ENCODE data around the gene HIPK2. TPM values are rescaled to one million over a fixed set of nuclear protein-coding genes. Genes with fewer than 3 reads are reported as not detected.
A peak's percentile ranks its signal among the peaks of the same experiment; 100 is the strongest.

HIPK2 gene
- total RNA-seq (2013): 9.3 TPM
- 10 to 100 TPM in 1 of 3 donors, 1 to 10 TPM in 2; 1.6 to 12.1 (median 3.0) TPM for polyA plus RNA-seq
- polyA minus RNA-seq: 11.8 and 22.7 TPM in 2 replicates
- total RNA-seq: 45.9 to 482 (median 69.1) reads per million in 11 experiments

- peaks cover 19 to 22% (median 21%) of the 10 kb centered on the region in 3 donors for H3K27me3 Mint-ChIP-seq (ENCODE audit: low read depth in 3 of 3)
- Histone ChIP-seq H3K4me2 (replicated peaks; ENCODE audit: extremely low read depth, low read length, poor library complexity, severe bottlenecking) (peak within 1 kb of the TSS; percentile 94), H2AFZ (ENCODE audit: insufficient read depth, low read depth, low read length, poor library complexity, severe bottlenecking) (peak within 1 kb of the TSS; percentile 88), H3K27ac (ENCODE audit: low read depth in 1 of 2, low read length in 2 of 2) (peak within 1 kb of the TSS; percentile 86 to 94), H3K9ac (ENCODE audit: insufficient read depth, low read length, poor library complexity, severe bottlenecking) (peak within 1 kb of the TSS; percentile 89), H3K27me3 (ENCODE audit: control insufficient read depth in 2 of 2, insufficient read depth in 2 of 2, low read length in 2 of 2) (peaks cover 12 to 15% of the 10 kb centered on the region in 2 donors), H3K79me2 (ENCODE audit: insufficient read depth, low read length) (peaks cover 44% of the 10 kb centered on the region), H4K20me1 (ENCODE audit: insufficient read depth, low read length) (peaks cover 19% of the 10 kb centered on the region), H3K9me3 (replicated peaks in 1 of 2; ENCODE audit: control insufficient read depth in 1 of 2, insufficient read depth in 1 of 2, low read length in 2 of 2) (no peaks in the 10 kb centered on the region), H3K4me1 (ENCODE audit: control insufficient read depth in 1 of 2, insufficient read depth in 2 of 2, low read length in 2 of 2) (peaks cover 30 to 38% of the 10 kb centered on the region in 2 donors), H3K4me3 (replicated peaks in 1 of 3; ENCODE audit: low read depth in 2 of 3, low read length in 3 of 3) (peak within 1 kb of the TSS; percentile 77 to 90 (median 89)), H3K36me3 (replicated peaks in 1 of 2; ENCODE audit: control insufficient read depth in 1 of 2, insufficient read depth in 2 of 2, low read length in 2 of 2) (peaks cover 0 to 7% of the 10 kb centered on the region in 2 donors)
- peak within 1 kb of the TSS; percentile 90 to 99 (median 97) for H3K27ac Mint-ChIP-seq
- peaks cover 0 to 6% (median 0%) of the 10 kb centered on the region in 7 donors for H3K9me3 Mint-ChIP-seq
- H3K4me3 Mint-ChIP-seq: peak within 1 kb of the TSS; percentile 99 to 100
- DNase-seq: peak; percentile 32 to 46 (median 42)
- intact Hi-C loops (cut with micrococcal nuclease): loop anchor here (5.0 to 10.0 kb wide), 5 partner anchors 47 to 137 kb away; partner anchors contain the start of gene TBXAS1 (in 2 of the 2)
- under 1% methylated on average over 69 of the region's 96 CpGs for WGBS (ENCODE audit: insufficient coverage)
- H3K4me1 Mint-ChIP-seq: peaks cover 37% of the 10 kb centered on the region
- no peak for TF ChIP-seq CTCF (IDR thresholded peaks at IDR 0.05)
- peaks cover 20 to 25% of the 10 kb centered on the region in 2 donors for H3K36me3 Mint-ChIP-seq
Observed at GRCh38 chr7:139777948-139778841, at the start of gene HIPK2. TSS of gene HIPK2 (minus strand) at chr7:139777998. CDS start at chr7:139777623, 375 bp downstream.

GRCh38 chr7:139827042-139827441 is 49.2 kb upstream of the HIPK2 start:
- no peak overlapping the region for H2AFZ ChIP-seq (ENCODE audit: insufficient read depth, low read depth, low read length, poor library complexity, severe bottlenecking)
- no peak overlapping the region for H3K4me3 Mint-ChIP-seq
- no peak for DNase-seq

More at GRCh38 chr7:139827042-139827441, 49.2 kb upstream of the HIPK2 start:
- Mint-ChIP-seq H3K9me3 (peaks cover 0 to 10% (median 0%) of the 10 kb centered on the region in 7 donors), H3K27ac (no peak overlapping the region), H3K4me1 (peaks cover 38% of the 10 kb centered on the region), H3K36me3 (peaks cover 9 to 11% of the 10 kb centered on the region in 2 donors), H3K27me3 (ENCODE audit: low read depth in 3 of 3) (peaks cover 0 to 6% (median 2%) of the 10 kb centered on the region in 3 donors)
- Histone ChIP-seq H3K79me2 (ENCODE audit: insufficient read depth, low read length) (peaks cover 30% of the 10 kb centered on the region), H3K9me3 (replicated peaks in 1 of 2; ENCODE audit: control insufficient read depth in 1 of 2, insufficient read depth in 1 of 2, low read length in 2 of 2) (no peaks in the 10 kb centered on the region), H3K9ac (ENCODE audit: insufficient read depth, low read length, poor library complexity, severe bottlenecking) (no peak overlapping the region), H3K27ac (ENCODE audit: low read depth in 1 of 2, low read length in 2 of 2) (no peak overlapping the region), H3K27me3 (ENCODE audit: control insufficient read depth in 2 of 2, insufficient read depth in 2 of 2, low read length in 2 of 2) (no peaks in the 10 kb centered on the region), H3K4me3 (replicated peaks in 1 of 3; ENCODE audit: low read depth in 2 of 3, low read length in 3 of 3) (no peak overlapping the region), H3K4me2 (replicated peaks; ENCODE audit: extremely low read depth, low read length, poor library complexity, severe bottlenecking) (no peak overlapping the region), H3K4me1 (ENCODE audit: control insufficient read depth in 1 of 2, insufficient read depth in 2 of 2, low read length in 2 of 2) (peaks cover 33 to 45% of the 10 kb centered on the region in 2 donors), H4K20me1 (ENCODE audit: insufficient read depth, low read length) (peaks cover 12% of the 10 kb centered on the region), H3K36me3 (replicated peaks in 1 of 2; ENCODE audit: control insufficient read depth in 1 of 2, insufficient read depth in 2 of 2, low read length in 2 of 2) (peaks cover 0 to 5% of the 10 kb centered on the region in 2 donors)
- TF ChIP-seq CTCF (IDR thresholded peaks at IDR 0.05): no peak
- intact Hi-C loops (cut with micrococcal nuclease): loop anchor here (5.0 to 10.0 kb wide), 2 partner anchors 50 to 52 kb away; partner anchors contain the start of gene HIPK2 (in 2 of the 2)

All from CD14-positive monocyte (primary cell).